Esophagus squamous epithelium (tissue), 5 donors: ENCODE results near the gene C1QTNF6. TPM values are rescaled to one million over a fixed set of nuclear protein-coding genes. Genes with fewer than 3 reads are reported as not detected.
"Not testable (repeated sequence)": the region's sequence is repeated elsewhere in the genome, so short reads cannot be mapped to it uniquely, and the experiment has no call there.

Experiments
- DNase-seq: peaks from one replicate; lab custom pipeline; 2025; lab: John Stamatoyannopoulos, UW
- H3K27ac ChIP-seq, 4 donors: fragments of 200-600 bp; sonication (generic); one replicate each; pipeline ENCODE4 v1.5.1; 2016 to 2019; ENCODE audit warnings: mild to moderate bottlenecking in 1 of 4
- H3K27me3 ChIP-seq, 4 donors: fragments of 200-600 bp; sonication (generic); 1 replicate in 3 of 4; 2 replicates in 1 of 4; pipeline versions ENCODE4 v1.5.1 to v1.6.0; 2017 to 2021; ENCODE audit warnings: antibody characterized with exemption in 1 of 4
- H3K36me3 ChIP-seq, 3 donors: fragments of 200-600 bp; sonication (generic); one replicate each; pipeline ENCODE4 v1.5.1; 2016 to 2019
- H3K4me1 ChIP-seq, 3 donors: fragments of 200-600 bp; sonication (generic); one replicate each; pipeline ENCODE4 v1.5.1; 2017 to 2019
- H3K4me3 ChIP-seq, 4 donors: fragments of 200-600 bp; sonication (generic); 1 replicate in 3 of 4; 2 replicates in 1 of 4; pipeline ENCODE4 v1.5.1; 2016 to 2019; ENCODE audit warnings: mild to moderate bottlenecking in 2 of 4, moderate library complexity in 1 of 4
- H3K9me3 ChIP-seq, 3 donors: fragments of 200-600 bp; sonication (generic); one replicate each; pipeline ENCODE4 v1.5.1; 2016 to 2019
- CTCF ChIP-seq, 6 experiments: fragments of 450-650 bp in 4 of 6; fragments of 200-600 bp in 2 of 6; sonication (generic) in 2 of 6; IDR thresholded peaks; one replicate each; pipeline ENCODE4 v1.5.1; 2016 to 2019; ENCODE audit warnings: antibody characterized with exemption in 6 of 6, mild to moderate bottlenecking in 4 of 6, moderate library complexity in 4 of 6
- POLR2A ChIP-seq, 4 donors: fragments of 450-650 bp; IDR thresholded peaks; one replicate each; pipeline ENCODE4 v1.6.1; 2017; ENCODE audit warnings: antibody characterized with exemption in 4 of 4, mild to moderate bottlenecking in 4 of 4, moderate library complexity in 3 of 4
- WGBS, 2 donors: methylation state at CpG; one replicate each; pipeline ENCODE4 v1.1.5; 2018; 5-methylcytosine and 5-hydroxymethylcytosine counted together
- intact Hi-C: fragments of 100-400 bp; cut with DNase I; formaldehyde crosslinking; loops from one replicate; pipeline ENCODE4 v1.15.0; 2022
- total RNA-seq, 4 donors: library from RNA; depleted of rRNA; stranded (reverse); fragments of >200 nt; gene quantifications; one replicate each; pipeline ENCODE4 v1.1.0, GENCODE V29; 2016
- donor health status: DM: yes; HTN: yes; CAD: no.

The C1QTNF6 gene
- total RNA-seq, 4 donors from 2014 or later = 1.1 to 1.7 (median 1.4) TPM

GRCh38 chr22:37205046-37205445, 17.0 kb upstream of the C1QTNF6 start:
- DNase-seq = no peak
- intact Hi-C loops = no loop called here
- Histone ChIP-seq H3K4me1 (no peaks in the 10 kb centered on the region), H3K4me3 (no peak overlapping the region), H3K27me3 (peaks cover 0 to 4% (median 0%) of the 10 kb centered on the region in 4 donors), H3K27ac (no peak overlapping the region), H3K36me3 (no peaks in the 10 kb centered on the region), H3K9me3 (no peaks in the 10 kb centered on the region)
- TF ChIP-seq POLR2A (IDR thresholded peaks at IDR 0.05) (no peak), CTCF (IDR thresholded peaks at IDR 0.05) (no peak)
- WGBS, 2 donors = 79% methylated on average over 4 of the region's 5 CpGs; no CpG with 5 or more reads in 1 of the 2 donors

GRCh38 chr22:37204045-37204655, 16.1 kb upstream of the C1QTNF6 start:
- Histone ChIP-seq H3K27ac (no peak overlapping the region), H3K4me3 (no peak overlapping the region), H3K36me3 (no peaks in the 10 kb centered on the region), H3K9me3 (no peaks in the 10 kb centered on the region), H3K27me3 (no peaks in the 10 kb centered on the region), H3K4me1 (peaks cover 4 to 6% (median 5%) of the 10 kb centered on the region in 3 donors)
- DNase-seq = no peak
- intact Hi-C loops = loop anchor here (5.0 kb wide), 1 partner anchor 122 kb away; no protein-coding TSS in a partner anchor
- 67 to 83% methylated on average over 1 to 5 of the region's 5 CpGs for WGBS, 2 donors
- no peak for TF ChIP-seq POLR2A (IDR thresholded peaks at IDR 0.05)
- TF ChIP-seq CTCF (IDR thresholded peaks at IDR 0.05) = no peak

- Histone ChIP-seq H3K36me3 (no peaks in the 10 kb centered on the region), H3K4me3 (no peak overlapping the region), H3K27ac (no peak overlapping the region), H3K4me1 (peaks cover 4 to 13% (median 5%) of the 10 kb centered on the region in 3 donors), H3K27me3 (no peaks in the 10 kb centered on the region), H3K9me3 (no peaks in the 10 kb centered on the region)
- TF ChIP-seq CTCF (IDR thresholded peaks at IDR 0.05) (no peak), POLR2A (IDR thresholded peaks at IDR 0.05) (no peak)
- DNase-seq = no peak
- intact Hi-C loops = loop anchor here (5.0 kb wide), 1 partner anchor 121 kb away; no protein-coding TSS in a partner anchor
- WGBS, 2 donors = 85 to 92% methylated on average over 6 to 14 of the region's 16 CpGs
These were observed 15.5 kb upstream of the C1QTNF6 start for GRCh38 chr22:37203354-37204044.

GRCh38 chr22:37202716-37203115, 14.7 kb upstream of the C1QTNF6 start:
- no peaks in the 10 kb centered on the region for H3K36me3 ChIP-seq
- H3K4me3 ChIP-seq = no peak overlapping the region
- H3K27ac ChIP-seq = no peak overlapping the region
- WGBS, 2 donors = 81 to 88% methylated on average over 2 to 8 of the region's 10 CpGs
- no peaks in the 10 kb centered on the region for H3K27me3 ChIP-seq
- no peak for DNase-seq
- H3K9me3 ChIP-seq = no peaks in the 10 kb centered on the region
- TF ChIP-seq CTCF (IDR thresholded peaks at IDR 0.05) = no peak
- intact Hi-C loops = loop anchor here (5.0 kb wide), 1 partner anchor 120 kb away; no protein-coding TSS in a partner anchor
- peaks cover 10 to 21% (median 12%) of the 10 kb centered on the region in 3 donors for H3K4me1 ChIP-seq

GRCh38 chr22:37202001-37202555, 14.0 kb upstream of the C1QTNF6 start:
- Histone ChIP-seq H3K27ac (no peak overlapping the region), H3K4me3 (no peak overlapping the region), H3K36me3 (no peaks in the 10 kb centered on the region), H3K9me3 (no peaks in the 10 kb centered on the region), H3K4me1 (peaks cover 17 to 27% (median 18%) of the 10 kb centered on the region in 3 donors), H3K27me3 (no peaks in the 10 kb centered on the region)
- no peak for TF ChIP-seq POLR2A (IDR thresholded peaks at IDR 0.05)
- TF ChIP-seq CTCF (IDR thresholded peaks at IDR 0.05) = no peak
- no peak for DNase-seq
- WGBS, 2 donors = 90 to 94% methylated on average over 2 to 5 of the region's 5 CpGs
- intact Hi-C loops = loop anchor here (5.0 kb wide), 1 partner anchor 120 kb away; no protein-coding TSS in a partner anchor

- not testable (repeated sequence) for H3K9me3 ChIP-seq, H3K36me3 ChIP-seq, H3K27me3 ChIP-seq, DNase-seq, H3K4me3 ChIP-seq, H3K27ac ChIP-seq
- intact Hi-C loops = loop anchor here (5.0 kb wide), 1 partner anchor 119 kb away; no protein-coding TSS in a partner anchor
- H3K4me1 ChIP-seq = peaks cover 23 to 34% (median 25%) of the 10 kb centered on the region in 3 donors
- 100% methylated on average over 2 to 6 of the region's 6 CpGs for WGBS, 2 donors
These were observed 13.4 kb upstream of the C1QTNF6 start for GRCh38 chr22:37201443-37201820.
